NCI-H524 treated with DMSO at 0.1 percent for 48 hours (cell line): ENCODE results near the gene NFYB.
"Not testable (repeated sequence)": the region's sequence is repeated elsewhere in the genome, so short reads cannot be mapped to it uniquely, and the experiment has no call there.

Source experiments
- DNase-seq: peaks from one replicate; lab custom pipeline; 2025; lab: John Stamatoyannopoulos, UW

NFYB gene

DNA sequence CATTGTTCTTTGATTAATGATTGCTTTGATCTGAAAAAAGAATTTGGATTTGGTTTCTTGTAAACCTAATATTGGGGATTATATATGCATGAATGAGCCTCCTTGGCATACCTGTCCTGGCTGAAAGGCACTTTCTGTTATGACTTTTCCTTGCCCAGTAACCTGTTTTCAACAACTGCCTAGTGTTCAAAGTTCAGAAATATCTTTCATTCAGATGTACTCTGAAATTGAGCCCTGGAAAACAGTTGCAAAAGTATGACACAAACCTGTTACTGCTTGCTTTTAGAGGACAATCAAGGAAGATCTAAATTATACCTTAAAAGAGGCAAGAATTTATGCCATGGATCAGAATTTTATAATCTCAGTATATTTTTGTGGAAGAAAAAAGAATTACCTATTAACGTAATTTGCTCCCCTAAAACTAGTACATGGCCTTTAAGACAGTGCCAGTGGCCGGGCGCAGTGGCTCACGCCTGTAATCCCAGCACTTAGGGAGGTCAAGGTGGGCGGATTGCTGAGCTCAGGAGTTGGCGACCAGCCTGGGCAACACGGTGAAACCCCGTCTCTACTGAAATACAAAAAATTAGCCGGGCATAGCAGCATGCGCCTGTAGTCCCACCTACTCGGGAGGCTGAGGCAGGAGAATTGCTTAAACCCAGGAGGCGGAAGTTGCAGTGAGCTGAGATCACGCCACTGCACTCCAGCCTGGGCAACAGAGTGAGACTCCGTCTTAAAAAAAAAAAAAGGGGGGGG is 23.0 kb downstream of the NFYB start:
- not testable (repeated sequence) for DNase-seq

DNA sequence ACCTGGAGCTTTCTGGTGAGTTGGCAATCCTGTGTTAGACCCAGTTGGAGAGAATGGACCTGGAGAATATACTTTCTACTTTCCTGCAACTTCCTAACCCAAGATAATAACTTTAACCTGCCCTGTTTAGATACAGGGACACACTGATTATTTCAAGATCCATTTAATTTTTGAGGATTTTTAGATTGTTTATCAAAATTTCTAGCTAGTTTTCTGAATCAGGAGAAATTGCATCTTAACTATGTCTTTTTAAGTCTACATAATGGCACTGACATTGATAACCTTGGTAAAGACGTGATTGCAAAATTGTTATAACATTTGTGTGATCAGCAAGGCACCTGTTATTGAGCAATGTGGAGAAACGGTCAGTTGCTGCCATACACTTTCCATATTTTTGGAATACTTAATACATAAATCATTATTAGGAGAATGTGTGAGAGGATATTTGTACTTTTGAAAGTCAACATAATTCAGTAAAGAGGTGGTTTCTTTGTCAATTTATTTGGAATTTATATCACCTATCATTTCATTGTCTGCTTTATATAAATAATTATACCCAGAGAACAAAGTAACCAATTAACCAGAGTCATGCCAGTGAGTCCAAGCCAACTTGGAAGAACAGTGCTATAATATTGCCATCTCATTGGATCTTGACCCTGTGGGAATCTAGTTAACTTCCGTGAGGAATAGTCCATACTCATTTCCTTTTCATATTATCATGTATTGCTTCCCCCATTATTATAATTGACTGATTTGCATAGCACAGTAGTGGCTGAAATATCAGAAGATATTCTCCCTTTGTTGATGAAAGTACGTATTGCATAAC is 28.4 kb downstream of the NFYB start:
- DNase-seq, result no peak

DNA sequence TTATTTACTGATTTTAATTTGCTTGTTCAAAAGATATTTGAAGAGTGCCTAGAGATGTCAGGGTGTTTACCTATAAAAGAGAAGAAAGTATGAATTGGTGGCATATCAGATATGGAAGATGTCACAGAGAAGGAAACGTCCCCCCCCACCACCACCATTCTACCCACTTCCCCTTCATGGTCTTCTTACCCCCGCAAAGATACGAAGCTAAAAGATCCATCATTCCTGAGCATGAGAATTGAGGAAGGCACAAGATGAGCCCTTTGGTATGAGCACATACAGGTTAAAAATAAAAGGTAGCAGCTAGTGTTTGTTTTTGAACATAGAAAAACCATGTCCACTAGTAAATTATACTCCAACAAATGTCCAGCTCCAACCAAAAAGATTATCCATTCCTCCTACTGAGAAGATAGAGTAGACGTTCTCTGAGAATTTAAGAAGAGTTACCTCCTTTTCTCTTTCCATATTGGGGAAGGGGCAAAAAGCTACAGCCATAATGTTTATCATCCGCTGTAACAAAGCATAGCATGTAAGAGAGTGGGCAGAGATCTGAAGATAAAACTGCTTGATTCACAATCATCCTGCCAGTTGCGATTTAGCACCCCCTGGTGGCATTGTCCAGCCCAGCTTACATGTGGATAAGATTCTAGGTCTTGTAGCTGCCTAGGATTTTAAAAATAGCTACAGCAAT is 29.1 kb downstream of the NFYB start:
- no peak for DNase-seq

DNA sequence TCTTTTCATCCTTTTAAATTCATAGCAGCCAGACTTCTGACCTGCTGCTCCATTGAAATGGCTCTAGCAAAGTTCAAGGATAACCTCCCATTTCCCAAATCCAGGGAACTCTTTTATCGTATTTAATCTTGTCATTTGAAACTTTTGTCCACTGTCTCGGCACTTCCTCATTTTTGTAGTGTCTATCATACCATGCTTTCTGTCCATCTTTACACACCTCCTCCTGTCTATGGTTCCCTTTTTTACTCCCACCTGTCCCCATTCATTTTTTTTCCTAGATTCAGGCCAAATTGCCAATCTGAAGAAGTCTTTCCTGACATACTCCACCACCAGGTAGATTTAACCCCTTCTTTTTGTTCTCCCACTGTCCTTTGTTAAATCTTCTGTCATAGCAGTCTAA is 31.0 kb downstream of the NFYB start:
- no peak for DNase-seq

DNA sequence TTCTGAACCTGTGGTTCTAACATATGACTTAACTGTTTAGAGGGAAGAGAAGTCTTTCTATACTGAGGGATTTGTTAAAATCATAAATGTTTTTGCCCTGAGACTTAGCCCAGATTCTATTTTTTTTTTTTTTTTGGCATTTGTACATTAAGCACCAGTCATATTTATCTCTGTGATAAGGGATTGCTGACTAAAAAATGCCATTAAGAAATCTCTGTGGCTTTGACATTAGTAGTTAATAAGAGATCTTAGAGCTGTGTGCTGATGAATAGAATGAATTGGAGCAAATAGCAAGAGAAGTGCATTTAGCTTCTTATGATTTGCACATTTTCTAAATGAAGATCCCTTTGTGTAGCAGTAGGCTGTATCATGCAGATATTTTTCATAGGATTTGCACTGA is 32.5 kb downstream of the NFYB start:
- DNase-seq, result no peak

DNA sequence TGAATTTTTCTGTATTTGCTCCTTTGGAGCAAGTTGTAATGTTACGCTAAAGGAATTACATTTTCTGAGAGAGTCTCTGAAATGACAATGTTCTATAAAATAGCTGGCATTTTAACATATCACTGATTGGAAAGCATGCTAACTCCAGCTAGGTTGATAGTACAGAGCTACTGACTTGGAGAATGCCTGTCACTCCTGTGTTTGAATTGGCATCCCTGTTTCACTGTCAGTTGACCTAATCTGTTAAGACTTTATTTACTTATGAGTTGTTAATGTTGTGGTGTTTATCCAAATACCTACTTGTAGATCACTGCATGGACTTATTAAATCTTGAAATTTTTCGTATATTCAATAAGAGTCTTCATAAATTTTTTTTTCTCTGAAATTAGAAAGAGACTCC is 40.1 kb downstream of the NFYB start:
- DNase-seq, result no peak

DNA sequence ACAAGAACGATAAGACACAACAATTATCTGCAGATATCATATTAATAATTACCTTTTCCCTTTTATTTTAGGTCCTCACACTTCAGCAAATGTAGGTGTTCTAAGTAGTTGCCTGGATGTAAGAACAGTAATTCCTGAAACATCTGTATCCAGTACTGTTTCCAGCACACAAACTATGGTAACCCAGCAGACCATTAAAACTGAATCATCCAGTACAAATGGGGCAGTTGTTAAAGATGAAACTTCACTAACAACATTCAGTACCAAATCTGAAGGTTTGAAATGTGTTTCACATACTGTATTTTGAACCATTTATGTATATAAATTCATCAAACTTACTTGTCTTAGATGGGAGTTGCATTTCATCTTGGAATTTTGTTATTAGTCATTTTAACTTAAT is 42.7 kb downstream of the NFYB start:
- no peak for DNase-seq

DNA sequence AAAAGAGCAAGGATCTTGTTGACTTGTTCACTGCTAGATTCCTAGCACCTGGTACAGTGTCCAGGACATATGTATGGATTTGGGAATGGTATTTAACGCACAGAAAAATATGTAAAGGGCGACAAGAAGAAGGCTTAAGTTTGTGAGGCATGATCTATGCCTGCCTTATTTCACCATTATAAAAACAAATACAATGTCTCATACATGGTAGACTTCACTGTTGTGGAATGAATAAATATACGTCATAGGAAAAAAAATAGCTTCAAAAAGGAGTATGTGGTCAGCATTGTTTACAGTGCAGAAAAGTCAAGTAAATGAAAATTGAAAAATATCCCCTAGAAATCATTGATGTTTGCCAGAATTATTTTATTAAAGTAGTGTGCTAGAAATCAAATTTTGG is 43.7 kb downstream of the NFYB start:
- DNase-seq, result no peak

DNA sequence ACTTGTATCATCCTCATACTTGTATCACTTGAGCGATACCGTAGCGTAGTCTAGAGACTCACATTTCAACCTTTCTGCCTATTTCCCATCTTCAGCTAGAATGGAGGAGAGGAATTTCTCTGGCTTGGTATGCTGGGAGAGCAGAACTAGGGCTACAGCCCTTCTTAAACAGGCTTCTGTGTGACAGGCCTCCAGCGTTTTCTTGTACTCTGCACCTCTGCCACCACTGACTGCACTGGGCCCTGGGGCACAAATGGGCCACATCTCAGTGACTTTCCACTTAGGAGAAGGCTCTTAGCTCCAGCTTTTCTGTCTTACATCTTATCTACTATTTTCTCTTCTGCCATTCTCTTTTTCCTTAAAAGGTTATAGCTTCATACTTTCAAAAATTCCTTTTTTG is 46.9 kb downstream of the NFYB start:
- DNase-seq, result no peak

DNA sequence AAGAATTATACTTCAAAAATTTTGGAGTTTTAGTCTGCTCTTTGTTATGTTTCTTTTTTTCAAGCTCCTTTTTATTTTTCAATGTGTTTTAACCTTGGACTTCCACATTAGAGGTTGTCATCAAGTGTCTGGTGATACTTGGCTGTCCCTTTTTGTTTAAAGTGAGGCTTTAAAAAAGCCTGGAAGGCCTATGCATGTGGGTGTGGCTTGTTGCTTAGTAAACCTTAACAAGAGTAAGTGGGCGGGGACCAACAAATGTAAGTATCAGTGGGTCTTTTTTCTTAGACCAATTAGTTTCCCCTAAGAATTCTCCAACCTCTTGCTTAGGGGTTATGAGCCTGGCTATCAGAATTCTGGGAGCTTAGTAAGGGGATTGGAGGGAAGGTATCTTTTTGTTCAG is 47.3 kb downstream of the NFYB start:
- no peak for DNase-seq

DNA sequence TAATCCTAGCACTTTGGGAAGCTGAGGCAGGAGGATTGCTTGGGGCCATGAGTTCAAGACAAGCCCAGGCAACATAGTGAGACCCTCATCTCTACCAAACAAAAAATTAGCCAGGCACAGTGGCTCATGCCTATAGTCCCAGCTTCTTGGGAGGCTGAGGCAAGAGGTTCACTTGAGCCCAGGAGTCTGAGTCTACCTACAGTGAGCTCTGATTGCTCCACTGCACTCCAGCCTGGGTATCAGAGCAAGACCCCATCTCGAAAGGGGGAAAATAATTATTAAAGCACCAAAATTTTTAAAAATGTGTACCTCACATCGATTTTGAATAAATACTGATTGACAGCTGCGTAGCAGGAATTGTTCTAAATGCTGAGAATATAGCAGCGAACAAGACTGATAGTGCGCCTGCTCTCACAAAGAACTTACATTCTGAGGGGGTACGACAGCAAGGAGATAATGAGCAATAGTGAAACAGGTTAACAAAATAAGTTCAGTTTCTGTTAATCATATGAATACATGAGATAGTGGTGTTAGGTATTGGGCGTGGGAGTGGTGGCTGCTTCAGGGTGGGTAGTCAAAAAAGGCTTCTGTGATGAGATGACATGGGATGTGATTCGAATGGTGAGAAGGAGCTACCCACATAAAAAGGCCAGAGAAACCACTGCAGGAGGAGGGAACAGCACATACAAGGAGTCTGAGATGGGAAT is 54.1 kb downstream of the NFYB start:
- no peak for DNase-seq

DNA sequence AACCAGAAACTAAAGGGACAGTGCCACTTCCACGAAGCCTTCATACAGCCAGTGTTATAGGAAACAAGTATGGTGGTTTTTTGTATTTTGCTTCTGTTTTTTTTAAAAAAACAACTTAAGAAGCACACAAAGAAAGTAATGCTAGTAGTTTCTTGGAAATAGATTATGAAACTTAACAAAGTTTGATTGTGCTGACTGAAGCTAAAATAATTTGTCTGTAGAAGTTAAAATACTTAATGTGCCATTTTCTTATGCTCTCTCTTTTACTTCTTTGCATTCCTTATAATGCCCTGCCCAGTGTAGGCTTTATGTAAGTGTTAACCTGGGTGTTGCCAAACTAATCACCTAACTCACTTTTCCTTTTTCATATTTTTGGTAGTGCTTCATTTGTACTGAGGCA is 57.2 kb downstream of the NFYB start:
- no peak for DNase-seq

DNA sequence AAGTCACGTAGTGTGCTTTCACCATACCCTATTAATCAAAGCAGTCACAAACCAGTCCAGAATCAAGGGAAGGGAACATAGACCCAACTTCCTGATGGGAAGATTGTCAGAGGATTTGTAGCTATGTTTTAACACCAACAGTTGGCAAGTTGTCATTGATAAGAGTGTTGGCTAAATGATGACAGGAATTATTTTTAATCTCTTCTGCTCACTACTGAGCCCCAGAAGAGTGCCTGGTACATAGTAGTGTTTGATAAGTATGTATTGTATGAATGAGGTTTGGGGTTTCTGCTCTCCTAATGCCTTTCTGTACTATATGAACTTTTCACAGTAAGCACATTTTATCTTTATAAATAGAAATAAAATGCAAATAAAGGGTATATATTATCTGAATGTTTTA is 59.0 kb downstream of the NFYB start:
- no peak for DNase-seq

DNA sequence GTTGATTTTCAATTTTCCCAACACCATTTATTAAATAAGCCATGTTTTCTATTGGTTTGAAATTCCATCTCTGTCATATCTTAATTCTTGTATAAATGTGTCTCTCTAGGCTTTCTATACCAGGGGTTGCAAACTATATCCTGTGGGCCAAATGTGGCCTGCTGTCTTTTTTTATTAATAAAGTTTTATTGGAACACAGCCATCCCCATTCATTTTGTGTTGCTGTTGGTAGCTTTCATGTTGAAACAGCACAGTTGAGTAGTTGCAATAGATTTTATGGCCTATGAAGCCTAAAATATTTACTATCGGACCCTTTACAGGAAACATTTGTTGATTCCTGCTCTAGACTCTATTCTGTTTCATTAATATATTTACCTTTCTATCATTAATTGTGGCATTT is 64.3 kb downstream of the NFYB start:
- DNase-seq, result no peak

DNA sequence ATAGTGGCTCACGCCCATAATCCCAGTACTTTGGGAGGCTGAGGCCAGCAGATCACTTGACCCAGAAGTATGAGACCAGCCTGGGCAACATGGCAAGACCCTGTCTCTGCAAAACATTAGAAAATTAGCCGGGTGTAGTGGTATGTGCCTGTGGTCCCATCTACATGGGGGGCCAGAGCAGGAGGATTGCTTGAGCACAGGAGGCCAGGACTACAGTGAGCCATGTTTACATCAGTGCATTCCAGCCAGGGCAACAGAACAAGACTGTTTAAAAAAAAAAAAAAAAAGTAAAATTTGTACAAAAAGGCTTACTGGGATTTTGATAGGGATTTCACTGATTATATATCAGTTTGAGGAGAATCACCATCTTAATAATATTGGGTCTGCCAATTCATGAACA is 65.9 kb downstream of the NFYB start:
- no peak for DNase-seq
